Fibroblast of pulmonary artery (primary cell): ENCODE data around the gene ZNF287.
"Not testable (repeated sequence)": the region's sequence is repeated elsewhere in the genome, so short reads cannot be mapped to it uniquely, and the experiment has no call there.

ENCODE experiments used
- DNase-seq: peaks from one replicate; pipeline ENCODE4 v3.0.0-alpha.2; 2010; ENCODE audit warnings: low read depth
- H3K4me3 ChIP-seq: replicated peaks from 2 replicates; pipeline ENCODE4 v1.5.1; 2011; ENCODE audit warnings: low read depth, mild to moderate bottlenecking, control low read depth, low read length, moderate library complexity
- TF ChIP-seq, protein P1 (sequence below): IDR thresholded peaks from 2 replicates; pipeline ENCODE4 v1.5.1; 2011; ENCODE audit warnings: mild to moderate bottlenecking, control low read depth, low read length, inconsistent platforms; ENCODE audit errors: missing control alignments

The ZNF287 gene

DNA sequence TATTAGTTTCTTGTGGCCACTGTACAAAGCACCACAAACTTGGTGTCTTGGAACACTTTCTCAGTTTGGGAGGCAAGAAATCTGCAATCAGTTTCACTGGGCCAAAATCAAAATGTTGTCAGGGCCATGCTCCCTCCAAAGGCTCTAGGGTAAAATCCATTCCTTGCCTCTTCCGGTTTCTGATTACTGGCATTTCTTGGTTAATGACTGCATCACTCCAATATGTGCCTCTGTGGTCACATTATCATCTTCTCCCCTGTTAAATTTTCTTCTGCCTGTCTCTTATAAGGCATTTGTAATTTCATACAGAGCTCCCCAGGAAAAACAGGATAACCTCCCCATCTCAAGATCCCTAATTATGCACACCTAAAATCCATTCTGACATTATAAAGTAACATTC, 34.8 kb downstream of the ZNF287 start:
- DNase-seq: no peak
- TF ChIP-seq, protein P1, sequence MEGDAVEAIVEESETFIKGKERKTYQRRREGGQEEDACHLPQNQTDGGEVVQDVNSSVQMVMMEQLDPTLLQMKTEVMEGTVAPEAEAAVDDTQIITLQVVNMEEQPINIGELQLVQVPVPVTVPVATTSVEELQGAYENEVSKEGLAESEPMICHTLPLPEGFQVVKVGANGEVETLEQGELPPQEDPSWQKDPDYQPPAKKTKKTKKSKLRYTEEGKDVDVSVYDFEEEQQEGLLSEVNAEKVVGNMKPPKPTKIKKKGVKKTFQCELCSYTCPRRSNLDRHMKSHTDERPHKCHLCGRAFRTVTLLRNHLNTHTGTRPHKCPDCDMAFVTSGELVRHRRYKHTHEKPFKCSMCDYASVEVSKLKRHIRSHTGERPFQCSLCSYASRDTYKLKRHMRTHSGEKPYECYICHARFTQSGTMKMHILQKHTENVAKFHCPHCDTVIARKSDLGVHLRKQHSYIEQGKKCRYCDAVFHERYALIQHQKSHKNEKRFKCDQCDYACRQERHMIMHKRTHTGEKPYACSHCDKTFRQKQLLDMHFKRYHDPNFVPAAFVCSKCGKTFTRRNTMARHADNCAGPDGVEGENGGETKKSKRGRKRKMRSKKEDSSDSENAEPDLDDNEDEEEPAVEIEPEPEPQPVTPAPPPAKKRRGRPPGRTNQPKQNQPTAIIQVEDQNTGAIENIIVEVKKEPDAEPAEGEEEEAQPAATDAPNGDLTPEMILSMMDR: no peak

GRCh38 chr17:16529906-16530305, 39.1 kb downstream of the ZNF287 start:
- TF ChIP-seq, protein P1: no peak
- no peak for DNase-seq
- no peak overlapping the region for H3K4me3 ChIP-seq

More for the DNA sequence above, 34.8 kb downstream of the ZNF287 start:
- no peak overlapping the region for H3K4me3 ChIP-seq

GRCh38 chr17:16527298-16527697, 41.7 kb downstream of the ZNF287 start:
- H3K4me3 ChIP-seq: no peak overlapping the region
- TF ChIP-seq, protein P1: no peak
- no peak for DNase-seq

GRCh38 chr17:16525556-16525955, 43.4 kb downstream of the ZNF287 start:
- DNase-seq, H3K4me3 ChIP-seq: not testable (repeated sequence)
- TF ChIP-seq, protein P1: peak; percentile 16

- no peak overlapping the region for H3K4me3 ChIP-seq
- peak; percentile 94 for DNase-seq
- TF ChIP-seq, protein P1: peak; percentile 95
These were observed 47.8 kb downstream of the ZNF287 start for GRCh38 chr17:16521070-16521727.

DNA sequence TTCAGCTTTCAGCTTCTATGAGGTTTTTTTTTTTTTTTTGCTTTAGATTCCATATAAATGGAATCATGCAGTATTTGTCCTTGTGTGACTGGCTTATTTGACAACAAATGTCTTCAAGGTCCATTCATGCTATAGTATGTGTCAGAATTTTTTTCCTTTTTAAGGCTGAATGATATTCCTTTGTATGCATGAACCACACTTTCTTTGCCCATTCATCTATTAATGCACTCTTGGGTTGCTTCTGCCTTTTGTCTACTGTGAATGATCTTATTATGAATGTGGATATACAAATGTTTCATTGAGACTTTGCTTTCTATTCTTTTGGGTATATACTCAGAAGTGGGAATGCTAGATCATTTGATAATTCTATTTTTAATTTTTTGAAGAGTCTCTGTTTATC, 50.0 kb downstream of the ZNF287 start:
- TF ChIP-seq, protein P1: no peak
- no peak for DNase-seq
- H3K4me3 ChIP-seq: no peak overlapping the region

- no peak overlapping the region for H3K4me3 ChIP-seq
- no peak for DNase-seq
- TF ChIP-seq, protein P1: no peak
These were observed 51.5 kb downstream of the ZNF287 start for GRCh38 chr17:16517477-16517876.
